GM19452 (cell line): ENCODE results near the gene RAB25.
A peak's percentile ranks its signal among the peaks of the same experiment; 100 is the strongest.

ENCODE experiments used
- ATAC-seq: cut with Tn5 transposase; IDR thresholded peaks from one replicate; pipeline ENCODE4 v1.9.1; 2021; ENCODE audit not compliant: unreplicated experiment

The RAB25 gene

GRCh38 chr1:156078728-156079127, 17.8 kb downstream of the RAB25 start:
- no peak for ATAC-seq

- no peak for ATAC-seq
Measured at GRCh38 chr1:156079762-156080161, 18.8 kb downstream of the RAB25 start.

- ATAC-seq = no peak
Measured at GRCh38 chr1:156080241-156080862, 19.4 kb downstream of the RAB25 start.

- no peak for ATAC-seq
Measured at GRCh38 chr1:156080863-156081179, 19.9 kb downstream of the RAB25 start.

GRCh38 chr1:156081180-156081916, 20.4 kb downstream of the RAB25 start:
- ATAC-seq = no peak

- no peak for ATAC-seq
Measured at GRCh38 chr1:156081917-156082308, 21.0 kb downstream of the RAB25 start.

- ATAC-seq = no peak
Measured at GRCh38 chr1:156082309-156083091, 21.5 kb downstream of the RAB25 start, which contains the start of gene MEX3A. MEX3A (minus strand) TSS chr1:156082465; CDS start chr1:156081998, 467 bp downstream.

GRCh38 chr1:156083800-156084790, 23.1 kb downstream of the RAB25 start:
- no peak for ATAC-seq

- no peak for ATAC-seq
Measured at GRCh38 chr1:156086256-156086662, 25.3 kb downstream of the RAB25 start.

- ATAC-seq = no peak
Measured at GRCh38 chr1:156089704-156090103, 28.7 kb downstream of the RAB25 start.

- ATAC-seq = no peak
Measured at GRCh38 chr1:156090138-156090839, 29.3 kb downstream of the RAB25 start.

- no peak for ATAC-seq
Measured at GRCh38 chr1:156090840-156091188, 29.9 kb downstream of the RAB25 start.

GRCh38 chr1:156091610-156092009, 30.6 kb downstream of the RAB25 start:
- ATAC-seq = no peak

GRCh38 chr1:156095906-156096508, 35.0 kb downstream of the RAB25 start:
- no peak for ATAC-seq

- peak; percentile 60 for ATAC-seq
Measured at GRCh38 chr1:156096640-156097391, 35.9 kb downstream of the RAB25 start.

- no peak for ATAC-seq
Measured at GRCh38 chr1:156097499-156098178, 36.7 kb downstream of the RAB25 start.

- no peak for ATAC-seq
Measured at GRCh38 chr1:156098784-156099183, 37.8 kb downstream of the RAB25 start.

GRCh38 chr1:156099282-156099681, 38.3 kb downstream of the RAB25 start:
- no peak for ATAC-seq
